BE2C (cell line): Measurements from ENCODE around the gene TALDO1.

Source experiments
- DNase-seq: peaks from one replicate; pipeline ENCODE4 v3.0.0-alpha.2; 2020
- H3K27me3 ChIP-seq: fragments of 250-450 bp; sonication (Bioruptor Pico); 2 replicates; pipeline ENCODE4 v1.5.1; 2020; ENCODE audit warnings: mild to moderate bottlenecking
- H3K36me3 ChIP-seq: fragments of 250-450 bp; sonication (Bioruptor Pico); 2 replicates; pipeline ENCODE4 v1.5.1; 2020; ENCODE audit warnings: mild to moderate bottlenecking
- H3K4me1 ChIP-seq: fragments of 250-450 bp; sonication (Bioruptor Pico); 2 replicates; pipeline ENCODE4 v1.5.1; 2020
- H3K4me3 ChIP-seq: 2 replicates; pipeline ENCODE4 v1.5.1; 2011; ENCODE audit warnings: low read depth, low read length
- H3K9me3 ChIP-seq: fragments of 250-450 bp; sonication (Bioruptor Pico); 2 replicates; pipeline ENCODE4 v1.5.1; 2020
- TF ChIP-seq, protein P1 (sequence below): IDR thresholded peaks from 2 replicates; pipeline ENCODE4 v1.5.1; 2012; ENCODE audit warnings: mild to moderate bottlenecking, low read depth, low read length

The TALDO1 gene

DNA sequence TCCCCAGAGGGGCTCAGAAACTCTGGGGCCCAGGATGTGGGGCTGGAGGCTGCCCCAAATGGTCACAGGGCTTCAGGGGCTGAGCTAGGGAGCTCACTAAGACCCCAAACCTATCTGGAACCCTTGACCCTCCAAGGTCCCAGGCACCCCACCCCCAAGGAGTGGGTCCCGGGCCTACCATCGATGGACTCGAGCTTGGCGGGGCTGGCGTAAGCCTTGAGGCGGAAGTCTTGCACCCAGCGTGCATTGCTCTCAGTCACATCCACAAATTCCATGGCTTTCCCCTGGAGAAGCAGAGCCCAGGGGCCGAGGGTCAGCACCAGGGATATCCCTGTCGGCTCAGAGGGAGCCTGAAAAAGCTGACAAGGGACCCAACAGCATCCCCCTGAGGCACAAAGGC is 26.6 kb downstream of the TALDO1 start:
- H3K9me3 ChIP-seq = no peaks in the 10 kb centered on the region
- TF ChIP-seq, protein P1, sequence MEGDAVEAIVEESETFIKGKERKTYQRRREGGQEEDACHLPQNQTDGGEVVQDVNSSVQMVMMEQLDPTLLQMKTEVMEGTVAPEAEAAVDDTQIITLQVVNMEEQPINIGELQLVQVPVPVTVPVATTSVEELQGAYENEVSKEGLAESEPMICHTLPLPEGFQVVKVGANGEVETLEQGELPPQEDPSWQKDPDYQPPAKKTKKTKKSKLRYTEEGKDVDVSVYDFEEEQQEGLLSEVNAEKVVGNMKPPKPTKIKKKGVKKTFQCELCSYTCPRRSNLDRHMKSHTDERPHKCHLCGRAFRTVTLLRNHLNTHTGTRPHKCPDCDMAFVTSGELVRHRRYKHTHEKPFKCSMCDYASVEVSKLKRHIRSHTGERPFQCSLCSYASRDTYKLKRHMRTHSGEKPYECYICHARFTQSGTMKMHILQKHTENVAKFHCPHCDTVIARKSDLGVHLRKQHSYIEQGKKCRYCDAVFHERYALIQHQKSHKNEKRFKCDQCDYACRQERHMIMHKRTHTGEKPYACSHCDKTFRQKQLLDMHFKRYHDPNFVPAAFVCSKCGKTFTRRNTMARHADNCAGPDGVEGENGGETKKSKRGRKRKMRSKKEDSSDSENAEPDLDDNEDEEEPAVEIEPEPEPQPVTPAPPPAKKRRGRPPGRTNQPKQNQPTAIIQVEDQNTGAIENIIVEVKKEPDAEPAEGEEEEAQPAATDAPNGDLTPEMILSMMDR = no peak
- H3K4me3 ChIP-seq = no peak overlapping the region
- no peaks in the 10 kb centered on the region for H3K4me1 ChIP-seq
- peaks cover 21% of the 10 kb centered on the region for H3K36me3 ChIP-seq
- DNase-seq = no peak
- no peaks in the 10 kb centered on the region for H3K27me3 ChIP-seq

DNA sequence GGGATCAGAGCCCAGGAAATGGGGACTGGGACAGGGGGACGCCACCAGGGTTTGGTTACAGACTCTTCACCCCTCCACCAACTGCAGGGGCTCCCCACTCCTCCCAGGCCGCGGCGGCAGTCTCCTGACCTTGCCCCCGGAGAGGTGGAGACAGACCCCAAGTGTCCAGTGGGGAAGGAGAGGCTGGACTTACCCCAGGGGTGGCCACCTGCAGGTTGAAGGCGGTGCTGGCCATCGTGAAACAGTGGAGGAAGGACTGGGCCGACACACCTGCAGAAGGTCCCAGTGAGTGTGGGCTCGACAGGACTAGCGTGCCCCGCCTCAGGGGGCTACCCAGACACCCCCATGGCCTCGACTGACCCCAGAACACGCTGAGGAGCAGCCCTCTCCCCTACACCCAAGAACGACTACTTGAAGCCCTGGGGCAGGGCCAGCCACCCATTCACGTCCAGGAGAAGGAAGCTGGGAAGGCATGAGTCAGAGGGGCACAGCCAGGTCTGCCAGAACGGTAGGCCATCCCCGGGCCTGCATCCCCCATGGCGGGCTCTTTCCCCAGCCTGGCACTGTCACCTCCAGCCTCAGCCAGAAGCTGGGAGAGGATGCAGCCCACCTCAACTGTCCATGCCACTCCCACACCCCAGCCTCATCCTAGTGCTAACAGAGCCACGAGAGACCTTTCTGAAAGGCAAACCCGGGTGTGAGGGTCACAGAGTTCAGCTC is 27.8 kb downstream of the TALDO1 start:
- TF ChIP-seq, protein P1 = no peak
- H3K4me1 ChIP-seq = no peaks in the 10 kb centered on the region
- no peak overlapping the region for H3K4me3 ChIP-seq
- DNase-seq = no peak
- peaks cover 18% of the 10 kb centered on the region for H3K36me3 ChIP-seq
- no peaks in the 10 kb centered on the region for H3K27me3 ChIP-seq
- H3K9me3 ChIP-seq = no peaks in the 10 kb centered on the region

DNA sequence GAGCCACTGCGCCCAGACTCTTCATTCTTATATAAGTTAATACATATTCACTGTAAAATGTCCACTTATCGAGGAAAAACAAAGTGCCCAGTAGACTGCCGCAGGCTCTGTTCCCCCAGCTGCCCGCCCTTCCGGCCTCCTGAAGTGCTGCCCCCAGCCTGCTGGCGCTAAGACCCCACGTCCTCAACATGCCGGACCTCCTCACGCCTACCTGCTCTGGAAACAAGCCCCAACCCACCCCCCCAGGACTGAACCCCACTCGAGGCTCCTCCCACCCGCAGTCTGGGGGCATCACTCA is 28.9 kb downstream of the TALDO1 start:
- H3K4me1 ChIP-seq = no peaks in the 10 kb centered on the region
- peaks cover 8% of the 10 kb centered on the region for H3K36me3 ChIP-seq
- H3K4me3 ChIP-seq = peak overlapping the region; percentile 67
- TF ChIP-seq, protein P1 = no peak
- no peaks in the 10 kb centered on the region for H3K9me3 ChIP-seq
- DNase-seq = no peak
- no peaks in the 10 kb centered on the region for H3K27me3 ChIP-seq

DNA sequence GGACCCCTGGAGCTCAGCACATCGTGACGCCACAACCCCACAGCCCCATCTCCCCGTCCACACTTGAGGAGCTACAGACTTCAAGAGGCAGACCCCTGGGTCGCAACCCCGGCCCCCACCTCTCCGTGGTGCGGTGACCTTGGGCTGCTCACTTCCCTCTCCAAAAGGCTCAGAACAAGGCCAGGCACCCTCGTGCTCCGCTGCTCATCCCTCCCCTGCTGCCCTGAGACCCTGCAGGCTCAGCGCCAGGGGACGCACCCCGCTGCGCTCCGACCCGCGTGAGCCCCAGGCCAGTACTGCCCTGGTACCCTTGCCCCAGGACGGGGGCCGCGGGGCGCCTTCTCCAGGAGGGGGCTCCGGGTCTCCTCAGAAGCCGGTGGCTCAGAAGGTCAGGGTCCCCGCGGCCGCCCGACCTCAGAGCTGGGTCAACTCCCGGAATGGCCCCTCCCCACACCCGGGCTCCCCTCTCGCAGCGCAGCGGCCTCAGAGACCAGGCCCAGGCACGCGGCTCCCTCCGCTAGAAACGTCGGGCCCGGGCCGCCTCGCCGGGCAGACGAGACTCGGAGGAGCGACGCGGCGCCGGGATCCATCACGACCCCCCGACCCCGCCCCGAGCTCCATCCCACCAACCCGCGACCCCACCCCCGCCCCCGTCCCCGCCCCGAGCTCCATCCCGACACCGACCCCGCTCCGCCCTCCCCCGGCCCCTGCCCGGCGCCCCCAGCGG is 29.5 kb downstream of the TALDO1 start:
- Histone ChIP-seq H3K36me3 (peaks cover 3% of the 10 kb centered on the region), H3K9me3 (no peaks in the 10 kb centered on the region), H3K27me3 (no peaks in the 10 kb centered on the region), H3K4me3 (peak overlapping the region; percentile 67), H3K4me1 (no peaks in the 10 kb centered on the region)
- DNase-seq = peak; percentile 61
- TF ChIP-seq, protein P1 = no peak

DNA sequence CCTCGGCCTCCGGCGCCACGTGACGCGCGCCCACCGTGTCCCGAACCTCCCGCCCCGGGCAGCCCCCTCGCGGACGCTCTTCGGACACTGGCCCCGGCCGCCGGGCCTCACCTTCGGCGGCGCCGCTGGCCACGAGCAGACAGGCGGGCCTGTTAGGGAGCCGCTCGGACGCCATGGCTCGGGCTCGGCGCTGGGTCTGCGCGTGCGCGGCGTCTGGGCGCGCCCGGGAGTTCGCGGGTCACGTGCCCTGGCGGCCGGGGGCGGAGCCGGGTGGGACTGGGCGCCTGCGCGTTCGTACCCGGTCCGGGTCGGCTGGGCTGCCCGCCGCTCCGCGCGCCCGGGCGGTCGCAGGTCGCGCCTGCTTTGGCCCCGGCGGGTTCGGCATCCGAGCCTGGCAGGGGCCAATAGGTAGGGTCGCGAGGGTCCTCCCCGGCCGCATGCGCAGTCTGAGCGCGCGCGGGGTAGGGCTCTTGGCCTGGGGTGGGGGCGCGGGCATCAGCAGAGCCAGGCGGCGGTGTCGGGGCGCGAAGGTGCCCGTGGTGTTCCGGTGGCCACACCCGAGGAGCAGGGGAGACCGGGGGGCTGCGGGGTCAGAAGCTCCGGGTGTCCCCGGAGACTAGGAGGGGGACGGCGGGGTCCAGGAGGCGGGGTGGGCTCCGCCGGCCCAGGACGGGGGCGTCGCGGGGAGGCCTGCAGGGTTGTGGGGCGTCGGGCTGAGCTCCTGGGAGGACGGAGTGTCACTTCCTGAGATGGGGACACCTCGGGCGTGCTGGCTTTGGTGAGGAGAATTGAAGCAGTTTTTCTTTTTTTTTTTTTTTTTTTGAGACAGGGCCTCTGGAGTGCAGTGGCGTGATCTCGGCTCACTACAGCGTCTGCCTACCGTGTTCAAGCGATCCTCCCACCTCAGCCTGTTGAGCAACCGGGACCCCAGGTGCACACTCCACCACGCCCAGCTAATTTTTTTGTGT is 30.3 kb downstream of the TALDO1 start, which contains the start of gene GATD1:
GATD1 (minus strand) TSS at position 200 of the 968 bp plus-strand sequence; CDS start at position 175, 25 bp downstream.
- Histone ChIP-seq H3K36me3 (peaks cover 3% of the 10 kb centered on the region), H3K27me3 (no peaks in the 10 kb centered on the region), H3K4me3 (peak within 1 kb of the TSS; percentile 67), H3K4me1 (no peaks in the 10 kb centered on the region), H3K9me3 (no peaks in the 10 kb centered on the region)
- peak; percentile 91 for DNase-seq
- TF ChIP-seq, protein P1 = no peak
